ENCODE results near the gene PITRM1.

PITRM1 gene

GRCh38 chr10:3147117-3147820 lies 25.3 kb downstream of the PITRM1 start:
- no peak for TF ChIP-seq TAF1 (IDR thresholded peaks at IDR 0.05; ENCODE audit: low read depth)
- no peak for TF ChIP-seq RAD21 (IDR thresholded peaks at IDR 0.05; ENCODE audit: low read depth)
- no peak for TF ChIP-seq NFIC (IDR thresholded peaks at IDR 0.05)
- TF ChIP-seq REST (IDR thresholded peaks at IDR 0.05; ENCODE audit: low read depth): no peak
- TF ChIP-seq YY1 (IDR thresholded peaks at IDR 0.05; ENCODE audit: low read depth): no peak
- no peak for TF ChIP-seq TEAD4 (IDR thresholded peaks at IDR 0.05)

- TF ChIP-seq ZBTB7A (IDR thresholded peaks at IDR 0.05; ENCODE audit: low read depth) (no peak), NFIC (IDR thresholded peaks at IDR 0.05) (no peak), REST (IDR thresholded peaks at IDR 0.05; ENCODE audit: low read depth) (no peak), USF1 (IDR thresholded peaks at IDR 0.05) (no peak), FOXM1 (IDR thresholded peaks at IDR 0.05; ENCODE audit: borderline replicate concordance, low read depth) (no peak), MAX (IDR thresholded peaks at IDR 0.05) (no peak), CREB1 (IDR thresholded peaks at IDR 0.05; ENCODE audit: low read depth) (no peak), RAD21 (IDR thresholded peaks at IDR 0.05; ENCODE audit: low read depth) (no peak), EP300 (IDR thresholded peaks at IDR 0.05; ENCODE audit: borderline replicate concordance) (no peak), EGR1 (IDR thresholded peaks at IDR 0.05) (no peak), TAF1 (IDR thresholded peaks at IDR 0.05; ENCODE audit: low read depth) (no peak), TCF12 (IDR thresholded peaks at IDR 0.05; ENCODE audit: low read depth) (no peak), TEAD4 (IDR thresholded peaks at IDR 0.05) (no peak), YY1 (IDR thresholded peaks at IDR 0.05; ENCODE audit: low read depth) (no peak), CEBPB (IDR thresholded peaks at IDR 0.05) (no peak)
Observed at GRCh38 chr10:3146289-3146688, 26.3 kb downstream of the PITRM1 start.

GRCh38 chr10:3145366-3145765 lies 27.2 kb downstream of the PITRM1 start:
- TF ChIP-seq TEAD4 (IDR thresholded peaks at IDR 0.05) (no peak), REST (IDR thresholded peaks at IDR 0.05; ENCODE audit: low read depth) (no peak), NFIC (IDR thresholded peaks at IDR 0.05) (no peak), USF1 (IDR thresholded peaks at IDR 0.05) (no peak), FOXM1 (IDR thresholded peaks at IDR 0.05; ENCODE audit: borderline replicate concordance, low read depth) (no peak), MAX (IDR thresholded peaks at IDR 0.05) (no peak), TAF1 (IDR thresholded peaks at IDR 0.05; ENCODE audit: low read depth) (no peak), CEBPB (IDR thresholded peaks at IDR 0.05) (no peak), RAD21 (IDR thresholded peaks at IDR 0.05; ENCODE audit: low read depth) (no peak), ZBTB7A (IDR thresholded peaks at IDR 0.05; ENCODE audit: low read depth) (no peak), EGR1 (IDR thresholded peaks at IDR 0.05) (no peak), CREB1 (IDR thresholded peaks at IDR 0.05; ENCODE audit: low read depth) (no peak)

GRCh38 chr10:3143791-3144434 lies 28.7 kb downstream of the PITRM1 start:
- TF ChIP-seq EGR1 (IDR thresholded peaks at IDR 0.05): no peak
- TF ChIP-seq TEAD4 (IDR thresholded peaks at IDR 0.05): no peak
- TF ChIP-seq YY1 (IDR thresholded peaks at IDR 0.05; ENCODE audit: low read depth): no peak
- TF ChIP-seq TAF1 (IDR thresholded peaks at IDR 0.05; ENCODE audit: low read depth): no peak
- no peak for TF ChIP-seq USF1 (IDR thresholded peaks at IDR 0.05)
- TF ChIP-seq MAX (IDR thresholded peaks at IDR 0.05): no peak
- no peak for TF ChIP-seq CEBPB (IDR thresholded peaks at IDR 0.05)
- TF ChIP-seq REST (IDR thresholded peaks at IDR 0.05; ENCODE audit: low read depth): no peak
- TF ChIP-seq FOXM1 (IDR thresholded peaks at IDR 0.05; ENCODE audit: borderline replicate concordance, low read depth): no peak
- TF ChIP-seq EP300 (IDR thresholded peaks at IDR 0.05; ENCODE audit: borderline replicate concordance): no peak
- no peak for TF ChIP-seq ZBTB7A (IDR thresholded peaks at IDR 0.05; ENCODE audit: low read depth)
- no peak for TF ChIP-seq NFIC (IDR thresholded peaks at IDR 0.05)
- no peak for TF ChIP-seq TCF12 (IDR thresholded peaks at IDR 0.05; ENCODE audit: low read depth)
- TF ChIP-seq RAD21 (IDR thresholded peaks at IDR 0.05; ENCODE audit: low read depth): no peak
- TF ChIP-seq CREB1 (IDR thresholded peaks at IDR 0.05; ENCODE audit: low read depth): no peak

Measured in Ishikawa (cell line).